OCI-LY1 (cell line): ENCODE results near the gene CEMIP2.

Source experiments
- H2AFZ ChIP-seq: fragments of 200-600 bp; sonication (generic), shearing (Covaris generic); 2 replicates; pipeline ENCODE4 v1.6.0; 2014; ENCODE audit warnings: antibody characterized with exemption, mild to moderate bottlenecking, low read length
- H3F3A ChIP-seq: fragments of 200-600 bp; sonication (generic), shearing (Covaris generic); 2 replicates; pipeline ENCODE4 v1.6.0; 2014; ENCODE audit warnings: mild to moderate bottlenecking, antibody characterized with exemption, low read length, moderate library complexity; ENCODE audit not compliant: insufficient read depth
- H3K27ac ChIP-seq: fragments of 200-600 bp; sonication (generic); 2 replicates; pipeline ENCODE4 v1.5.1; 2014; ENCODE audit warnings: low read length, mixed run types, mild to moderate bottlenecking, low read depth; ENCODE audit not compliant: poor library complexity, severe bottlenecking
- H3K27me3 ChIP-seq: fragments of 200-600 bp; sonication (generic); 2 replicates; pipeline ENCODE4 v1.6.0; 2014; ENCODE audit warnings: antibody characterized with exemption, mild to moderate bottlenecking, low read length, moderate library complexity; ENCODE audit not compliant: insufficient read depth
- H3K36me3 ChIP-seq: fragments of 200-600 bp; sonication (generic); 2 replicates; pipeline ENCODE4 v1.6.1; 2014; ENCODE audit warnings: mild to moderate bottlenecking, antibody characterized with exemption, low read length, moderate library complexity, mixed read lengths; ENCODE audit not compliant: insufficient read depth
- H3K4me1 ChIP-seq: fragments of 200-600 bp; sonication (generic); 2 replicates; pipeline ENCODE4 v1.5.1; 2014; ENCODE audit warnings: mild to moderate bottlenecking, low read length, moderate library complexity; ENCODE audit not compliant: insufficient read depth, severe bottlenecking
- H3K4me2 ChIP-seq: fragments of 200-600 bp; sonication (generic), shearing (Covaris generic); 2 replicates; pipeline ENCODE4 v1.6.1; 2014; ENCODE audit warnings: low read length
- H3K4me3 ChIP-seq: fragments of 200-600 bp; sonication (generic); 2 replicates; pipeline ENCODE4 v1.5.1; 2014; ENCODE audit warnings: low read length, low read depth, mild to moderate bottlenecking, mixed read lengths; ENCODE audit not compliant: poor library complexity, severe bottlenecking
- H3K79me2 ChIP-seq: fragments of 200-600 bp; shearing (Covaris generic); 2 replicates; pipeline ENCODE4 v1.6.1; 2016; ENCODE audit warnings: mixed run types, low read length, mixed read lengths; ENCODE audit not compliant: insufficient read depth
- H3K9ac ChIP-seq: fragments of 200-600 bp; sonication (generic), shearing (Covaris generic); 2 replicates; pipeline ENCODE4 v1.6.1; 2014; ENCODE audit warnings: mild to moderate bottlenecking, low read length, mixed read lengths
- H3K9me2 ChIP-seq: fragments of 200-600 bp; sonication (generic), shearing (Covaris generic); 2 replicates; pipeline ENCODE4 v1.6.1; 2014; ENCODE audit warnings: low read depth, mild to moderate bottlenecking, low read length, mixed read lengths
- H3K9me3 ChIP-seq: fragments of 200-600 bp; shearing (Covaris generic); 2 replicates; pipeline ENCODE4 v1.6.1; 2014; ENCODE audit warnings: low read length, mixed read lengths
- H4K20me1 ChIP-seq: fragments of 200-600 bp; sonication (generic), shearing (Covaris generic); 2 replicates; pipeline ENCODE4 v1.6.0; 2016; ENCODE audit warnings: mild to moderate bottlenecking, low read length; ENCODE audit not compliant: insufficient read depth
- EZH2 ChIP-seq: fragments of 200-600 bp; sonication (generic), shearing (Covaris generic); IDR thresholded peaks from 2 replicates; pipeline ENCODE4 v1.8.0; 2017; ENCODE audit warnings: borderline replicate concordance, mixed run types, mild to moderate bottlenecking, antibody characterized with exemption, low read length, moderate library complexity, mixed read lengths
- TF ChIP-seq, protein P1 (sequence below): fragments of 200-600 bp; sonication (generic), shearing (Covaris generic); IDR thresholded peaks from 2 replicates; pipeline ENCODE4 v1.5.1; 2017; ENCODE audit warnings: mild to moderate bottlenecking, antibody characterized with exemption, low read length, moderate library complexity, mixed read lengths

The CEMIP2 gene

DNA sequence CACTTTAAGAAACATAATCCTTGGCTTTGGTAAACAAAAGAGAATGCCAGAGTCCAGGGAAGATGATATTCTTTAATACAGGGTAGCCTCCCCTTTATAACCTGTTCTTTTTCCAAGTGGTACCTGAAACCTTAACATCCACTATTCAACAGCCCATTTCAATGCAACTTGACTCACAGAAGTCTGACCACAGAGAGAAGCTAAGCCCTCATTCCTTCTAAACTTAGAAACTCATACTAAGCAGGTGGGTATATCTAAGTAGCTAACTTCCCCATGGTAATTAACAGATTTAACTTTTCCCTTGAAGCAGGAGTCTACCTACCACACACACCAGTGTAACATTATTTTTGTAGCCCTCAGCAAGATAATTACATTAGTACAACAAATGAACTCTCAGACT is 91.9 kb downstream of the CEMIP2 start:
- no peaks in the 10 kb centered on the region for H3K27me3 ChIP-seq
- H3K9ac ChIP-seq: no peak overlapping the region
- no peaks in the 10 kb centered on the region for H3F3A ChIP-seq
- H3K79me2 ChIP-seq: no peaks in the 10 kb centered on the region
- H4K20me1 ChIP-seq: no peaks in the 10 kb centered on the region
- no peak for TF ChIP-seq EZH2
- TF ChIP-seq, protein P1, sequence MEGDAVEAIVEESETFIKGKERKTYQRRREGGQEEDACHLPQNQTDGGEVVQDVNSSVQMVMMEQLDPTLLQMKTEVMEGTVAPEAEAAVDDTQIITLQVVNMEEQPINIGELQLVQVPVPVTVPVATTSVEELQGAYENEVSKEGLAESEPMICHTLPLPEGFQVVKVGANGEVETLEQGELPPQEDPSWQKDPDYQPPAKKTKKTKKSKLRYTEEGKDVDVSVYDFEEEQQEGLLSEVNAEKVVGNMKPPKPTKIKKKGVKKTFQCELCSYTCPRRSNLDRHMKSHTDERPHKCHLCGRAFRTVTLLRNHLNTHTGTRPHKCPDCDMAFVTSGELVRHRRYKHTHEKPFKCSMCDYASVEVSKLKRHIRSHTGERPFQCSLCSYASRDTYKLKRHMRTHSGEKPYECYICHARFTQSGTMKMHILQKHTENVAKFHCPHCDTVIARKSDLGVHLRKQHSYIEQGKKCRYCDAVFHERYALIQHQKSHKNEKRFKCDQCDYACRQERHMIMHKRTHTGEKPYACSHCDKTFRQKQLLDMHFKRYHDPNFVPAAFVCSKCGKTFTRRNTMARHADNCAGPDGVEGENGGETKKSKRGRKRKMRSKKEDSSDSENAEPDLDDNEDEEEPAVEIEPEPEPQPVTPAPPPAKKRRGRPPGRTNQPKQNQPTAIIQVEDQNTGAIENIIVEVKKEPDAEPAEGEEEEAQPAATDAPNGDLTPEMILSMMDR: no peak
- no peaks in the 10 kb centered on the region for H3K4me1 ChIP-seq
- H3K36me3 ChIP-seq: no peaks in the 10 kb centered on the region
- no peak overlapping the region for H3K27ac ChIP-seq
- H3K9me2 ChIP-seq: no peaks in the 10 kb centered on the region
- no peaks in the 10 kb centered on the region for H3K9me3 ChIP-seq
- H3K4me2 ChIP-seq: no peak overlapping the region
- no peak overlapping the region for H3K4me3 ChIP-seq
- H2AFZ ChIP-seq: no peak overlapping the region

DNA sequence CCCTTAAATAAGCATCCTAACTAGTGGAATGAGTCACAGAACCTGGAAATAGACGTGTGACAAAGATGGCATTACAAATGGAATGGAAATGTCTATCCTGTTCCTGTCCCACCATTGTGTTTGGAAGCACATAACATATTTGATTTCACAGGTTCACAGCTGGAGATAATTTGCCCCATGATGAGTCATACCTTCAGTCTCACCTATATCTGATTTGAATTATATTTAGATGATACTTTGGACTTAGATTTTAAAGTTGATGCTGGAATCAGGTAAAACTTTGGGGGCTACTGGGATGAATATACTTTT is 92.5 kb downstream of the CEMIP2 start:
- H3F3A ChIP-seq: no peaks in the 10 kb centered on the region
- no peaks in the 10 kb centered on the region for H3K79me2 ChIP-seq
- no peak overlapping the region for H3K9ac ChIP-seq
- H3K4me1 ChIP-seq: no peaks in the 10 kb centered on the region
- H3K27ac ChIP-seq: no peak overlapping the region
- no peaks in the 10 kb centered on the region for H3K9me2 ChIP-seq
- H3K9me3 ChIP-seq: no peaks in the 10 kb centered on the region
- H3K36me3 ChIP-seq: no peaks in the 10 kb centered on the region
- no peak overlapping the region for H3K4me2 ChIP-seq
- TF ChIP-seq EZH2: no peak
- TF ChIP-seq, protein P1: no peak
- H2AFZ ChIP-seq: no peak overlapping the region
- no peaks in the 10 kb centered on the region for H4K20me1 ChIP-seq
- H3K4me3 ChIP-seq: no peak overlapping the region
- no peaks in the 10 kb centered on the region for H3K27me3 ChIP-seq

DNA sequence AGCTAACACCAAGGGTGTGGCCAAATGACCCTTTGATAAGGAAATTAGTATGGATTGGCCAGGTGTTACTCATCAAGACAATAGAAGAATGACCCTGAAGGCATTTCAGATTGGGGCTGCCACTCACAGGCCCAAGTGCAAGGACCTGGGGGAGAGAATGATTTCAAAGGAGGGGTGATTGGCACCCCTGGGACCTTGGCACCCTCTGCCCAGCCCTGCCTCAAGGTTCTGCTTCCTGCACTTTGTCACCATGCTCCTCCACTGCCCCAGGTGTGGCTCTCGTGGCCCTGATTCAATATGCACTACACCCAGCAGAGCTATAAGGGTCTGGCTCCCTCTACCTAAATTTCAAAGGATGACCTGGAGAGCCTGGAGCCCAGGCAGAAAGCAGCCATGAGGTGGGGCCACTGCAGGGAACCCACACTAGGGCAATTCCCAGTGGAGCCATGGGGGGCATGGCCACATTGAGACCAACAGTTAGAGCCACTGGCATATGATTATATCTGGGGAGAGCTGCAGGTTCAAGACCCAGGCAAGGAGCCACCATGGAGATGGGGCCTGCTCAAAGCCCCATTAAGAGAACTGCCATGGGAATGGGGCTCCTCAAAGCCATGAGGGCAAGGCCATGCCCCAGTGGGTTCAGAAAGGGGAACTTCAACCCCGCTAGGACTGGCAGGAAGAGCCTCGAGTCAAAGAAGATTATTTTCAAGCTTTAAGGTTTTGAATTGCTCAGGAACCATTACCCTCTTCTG is 93.0 kb downstream of the CEMIP2 start:
- H3F3A ChIP-seq: no peaks in the 10 kb centered on the region

More for the DNA sequence above, 93.0 kb downstream of the CEMIP2 start:
- Histone ChIP-seq H3K4me3 (no peak overlapping the region), H3K4me2 (no peak overlapping the region), H3K9ac (no peak overlapping the region), H2AFZ (no peak overlapping the region), H3K36me3 (no peaks in the 10 kb centered on the region), H3K27me3 (no peaks in the 10 kb centered on the region), H3K4me1 (no peaks in the 10 kb centered on the region), H4K20me1 (no peaks in the 10 kb centered on the region), H3K9me3 (no peaks in the 10 kb centered on the region), H3K9me2 (no peaks in the 10 kb centered on the region), H3K79me2 (no peaks in the 10 kb centered on the region), H3K27ac (no peak overlapping the region)
- TF ChIP-seq, protein P1: no peak
- TF ChIP-seq EZH2: no peak
